Fibroblast of pulmonary artery (primary cell): Measurements from ENCODE around the gene STEAP1.
"Not testable (repeated sequence)": the region's sequence is repeated elsewhere in the genome, so short reads cannot be mapped to it uniquely, and the experiment has no call there.

Experiments
- DNase-seq: peaks from one replicate; pipeline ENCODE4 v3.0.0-alpha.2; 2010; ENCODE audit warnings: low read depth
- H3K4me3 ChIP-seq: replicated peaks from 2 replicates; pipeline ENCODE4 v1.5.1; 2011; ENCODE audit warnings: low read depth, mild to moderate bottlenecking, control low read depth, low read length, moderate library complexity
- TF ChIP-seq, protein P1 (sequence below): IDR thresholded peaks from 2 replicates; pipeline ENCODE4 v1.5.1; 2011; ENCODE audit warnings: mild to moderate bottlenecking, control low read depth, low read length, inconsistent platforms; ENCODE audit errors: missing control alignments

The STEAP1 gene

GRCh38 chr7:90178679-90179278, 24.5 kb downstream of the STEAP1 start:
- peak; percentile 65 for DNase-seq
- TF ChIP-seq, protein P1, sequence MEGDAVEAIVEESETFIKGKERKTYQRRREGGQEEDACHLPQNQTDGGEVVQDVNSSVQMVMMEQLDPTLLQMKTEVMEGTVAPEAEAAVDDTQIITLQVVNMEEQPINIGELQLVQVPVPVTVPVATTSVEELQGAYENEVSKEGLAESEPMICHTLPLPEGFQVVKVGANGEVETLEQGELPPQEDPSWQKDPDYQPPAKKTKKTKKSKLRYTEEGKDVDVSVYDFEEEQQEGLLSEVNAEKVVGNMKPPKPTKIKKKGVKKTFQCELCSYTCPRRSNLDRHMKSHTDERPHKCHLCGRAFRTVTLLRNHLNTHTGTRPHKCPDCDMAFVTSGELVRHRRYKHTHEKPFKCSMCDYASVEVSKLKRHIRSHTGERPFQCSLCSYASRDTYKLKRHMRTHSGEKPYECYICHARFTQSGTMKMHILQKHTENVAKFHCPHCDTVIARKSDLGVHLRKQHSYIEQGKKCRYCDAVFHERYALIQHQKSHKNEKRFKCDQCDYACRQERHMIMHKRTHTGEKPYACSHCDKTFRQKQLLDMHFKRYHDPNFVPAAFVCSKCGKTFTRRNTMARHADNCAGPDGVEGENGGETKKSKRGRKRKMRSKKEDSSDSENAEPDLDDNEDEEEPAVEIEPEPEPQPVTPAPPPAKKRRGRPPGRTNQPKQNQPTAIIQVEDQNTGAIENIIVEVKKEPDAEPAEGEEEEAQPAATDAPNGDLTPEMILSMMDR, result no peak
- no peak overlapping the region for H3K4me3 ChIP-seq

DNA sequence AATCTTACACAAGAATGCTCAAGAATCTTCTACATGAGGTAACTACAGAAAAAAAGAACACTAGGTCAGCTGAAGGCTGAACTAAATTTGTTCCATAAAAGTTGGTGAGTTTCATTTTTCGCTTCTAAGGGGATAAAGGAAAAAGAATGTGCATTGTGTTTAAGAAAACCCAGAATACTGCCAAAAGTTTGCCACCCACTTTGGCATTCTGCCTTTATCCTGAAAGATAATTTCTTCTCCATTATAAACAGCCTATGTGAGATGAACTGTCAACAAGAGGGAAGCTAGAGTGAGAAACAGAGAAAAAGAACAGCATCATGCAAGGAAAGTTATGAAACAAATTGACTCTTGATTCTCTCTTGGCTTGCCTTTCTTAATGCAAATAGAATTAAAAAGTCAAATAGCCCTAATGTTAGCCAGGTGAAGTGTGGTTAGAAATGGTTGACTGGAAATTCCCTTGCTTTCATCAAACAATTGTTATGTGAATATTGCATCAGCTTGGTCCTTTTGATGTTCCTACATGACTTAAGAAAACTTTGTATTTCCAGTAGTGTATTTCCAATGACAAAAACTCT, 25.8 kb downstream of the STEAP1 start:
- H3K4me3 ChIP-seq, result no peak overlapping the region
- DNase-seq, result peak; percentile 90
- TF ChIP-seq, protein P1, result no peak

DNA sequence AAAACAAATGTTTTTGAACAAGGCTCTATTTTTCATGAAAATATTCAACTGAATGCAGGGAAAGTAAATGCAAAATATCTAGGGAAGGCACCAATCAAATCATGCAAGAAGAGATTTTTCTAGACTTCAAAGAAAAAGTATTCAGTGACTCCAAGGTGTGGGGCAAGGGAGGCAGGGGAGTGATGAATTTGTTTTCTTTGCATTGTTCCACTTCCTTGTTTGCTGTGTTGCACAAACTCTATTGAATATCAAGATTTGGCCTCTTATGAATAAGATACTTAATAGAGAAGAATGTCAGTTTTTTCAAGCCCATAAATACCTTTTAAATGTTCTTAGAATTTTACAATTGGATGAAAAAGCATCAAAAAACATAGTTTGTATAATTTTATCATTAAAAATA, 26.4 kb downstream of the STEAP1 start:
- TF ChIP-seq, protein P1, result no peak
- peak; percentile 53 for DNase-seq

DNA sequence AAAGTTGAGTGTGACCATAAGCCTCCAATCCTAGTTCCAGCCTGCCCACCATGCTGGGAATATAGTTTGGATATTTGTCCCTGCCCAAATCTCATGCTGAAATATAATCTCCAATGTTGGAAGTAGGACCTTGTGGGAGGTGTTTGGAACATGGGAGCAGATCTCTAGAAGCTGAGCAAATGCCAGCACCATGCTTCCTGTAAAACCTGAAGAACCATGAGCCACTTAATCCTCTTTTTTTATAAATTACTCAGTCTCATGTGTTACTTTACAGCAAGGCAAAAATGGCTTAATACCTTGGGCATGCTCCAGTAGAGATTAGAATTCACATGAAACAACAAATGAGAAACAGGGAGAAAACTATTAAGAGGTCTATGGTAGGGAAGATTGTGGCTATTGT, 27.2 kb downstream of the STEAP1 start:
- H3K4me3 ChIP-seq, result no peak overlapping the region
- DNase-seq, result no peak
- TF ChIP-seq, protein P1, result no peak

More for the DNA sequence above, 26.4 kb downstream of the STEAP1 start:
- H3K4me3 ChIP-seq, result no peak overlapping the region

GRCh38 chr7:90186290-90186689, 32.0 kb downstream of the STEAP1 start:
- H3K4me3 ChIP-seq, DNase-seq: not testable (repeated sequence)

- no peak for DNase-seq
- TF ChIP-seq, protein P1, result no peak
- no peak overlapping the region for H3K4me3 ChIP-seq
These were observed 33.3 kb downstream of the STEAP1 start for GRCh38 chr7:90187507-90188050.

- no peak for DNase-seq
- TF ChIP-seq, protein P1, result no peak
- no peak overlapping the region for H3K4me3 ChIP-seq
These were observed 34.0 kb downstream of the STEAP1 start for GRCh38 chr7:90188281-90188680.
